ENCODE results near the gene SCLT1.

The SCLT1 gene

GRCh38 chr4:128958194-128958593, 135.1 kb downstream of the SCLT1 start:
- no peak for TF ChIP-seq POLR2AphosphoS5 (IDR thresholded peaks at IDR 0.05; ENCODE audit: low read depth, low read length)
- TF ChIP-seq TAF1 (IDR thresholded peaks at IDR 0.05; ENCODE audit: borderline replicate concordance, insufficient read depth, low read length), result no peak
- TF ChIP-seq SIN3A (IDR thresholded peaks at IDR 0.05; ENCODE audit: borderline replicate concordance, insufficient read depth, low read length), result 0 out of 2 replicates have a peak, but pooled peaks have one; percentile 34

GRCh38 chr4:128957459-128957858, 135.9 kb downstream of the SCLT1 start:
- TF ChIP-seq POLR2AphosphoS5 (IDR thresholded peaks at IDR 0.05; ENCODE audit: low read depth, low read length), result no peak
- no peak for TF ChIP-seq REST (IDR thresholded peaks at IDR 0.05; ENCODE audit: insufficient read depth in 1 of 2, low read depth in 2 of 2, low read length in 2 of 2)
- TF ChIP-seq SIN3A (IDR thresholded peaks at IDR 0.05; ENCODE audit: borderline replicate concordance, insufficient read depth, low read length), result no peak
- TF ChIP-seq FOXP2 (optimal IDR thresholded peaks at IDR 0.05; ENCODE audit: borderline replicate concordance, extremely low read depth, extremely low read length, insufficient read depth), result no peak
- no peak for TF ChIP-seq TAF1 (IDR thresholded peaks at IDR 0.05; ENCODE audit: borderline replicate concordance, insufficient read depth, low read length)

- TF ChIP-seq TAF1 (IDR thresholded peaks at IDR 0.05; ENCODE audit: borderline replicate concordance, insufficient read depth, low read length), result no peak
- no peak for TF ChIP-seq SIN3A (IDR thresholded peaks at IDR 0.05; ENCODE audit: borderline replicate concordance, insufficient read depth, low read length)
- TF ChIP-seq REST (IDR thresholded peaks at IDR 0.05; ENCODE audit: insufficient read depth in 1 of 2, low read depth in 2 of 2, low read length in 2 of 2), result no peak
- no peak for TF ChIP-seq FOXP2 (optimal IDR thresholded peaks at IDR 0.05; ENCODE audit: borderline replicate concordance, extremely low read depth, extremely low read length, insufficient read depth)
- TF ChIP-seq POLR2AphosphoS5 (IDR thresholded peaks at IDR 0.05; ENCODE audit: low read depth, low read length), result no peak
Observed at GRCh38 chr4:128955751-128956150, 137.6 kb downstream of the SCLT1 start.

- TF ChIP-seq REST (IDR thresholded peaks at IDR 0.05; ENCODE audit: insufficient read depth in 1 of 2, low read depth in 2 of 2, low read length in 2 of 2) (no peak), FOXP2 (optimal IDR thresholded peaks at IDR 0.05; ENCODE audit: borderline replicate concordance, extremely low read depth, extremely low read length, insufficient read depth) (no peak), TAF1 (IDR thresholded peaks at IDR 0.05; ENCODE audit: borderline replicate concordance, insufficient read depth, low read length) (no peak), POLR2AphosphoS5 (IDR thresholded peaks at IDR 0.05; ENCODE audit: low read depth, low read length) (no peak), SIN3A (IDR thresholded peaks at IDR 0.05; ENCODE audit: borderline replicate concordance, insufficient read depth, low read length) (no peak)
Observed at GRCh38 chr4:128954941-128955340, 138.4 kb downstream of the SCLT1 start.

- TF ChIP-seq POLR2AphosphoS5 (IDR thresholded peaks at IDR 0.05; ENCODE audit: low read depth, low read length) (no peak), TAF1 (IDR thresholded peaks at IDR 0.05; ENCODE audit: borderline replicate concordance, insufficient read depth, low read length) (no peak), SIN3A (IDR thresholded peaks at IDR 0.05; ENCODE audit: borderline replicate concordance, insufficient read depth, low read length) (no peak), REST (IDR thresholded peaks at IDR 0.05; ENCODE audit: insufficient read depth in 1 of 2, low read depth in 2 of 2, low read length in 2 of 2) (no peak), FOXP2 (optimal IDR thresholded peaks at IDR 0.05; ENCODE audit: borderline replicate concordance, extremely low read depth, extremely low read length, insufficient read depth) (no peak)
Observed at GRCh38 chr4:128951316-128951715, 142.0 kb downstream of the SCLT1 start.
